OCI-LY7 (cell line): ENCODE measurements around the gene AGFG2. TPM values are rescaled to one million over a fixed set of nuclear protein-coding genes. Genes with fewer than 3 reads are reported as not detected.

ENCODE experiments used
- BruUV-seq: library from RNA; stranded (reverse); fragments of 400-500 nt; replicated peaks from 2 replicates; lab custom pipeline; 2021; lab: Mats Ljungman, UMichigan
- CTCF ChIA-PET: fragments of 300-600 bp; sonication (Branson Sonifier 250); formaldehyde crosslinking; loops from one replicate; lab custom pipeline; 2022; ENCODE audit warnings: antibody characterized with exemption; ENCODE audit not compliant: unreplicated experiment; lab: Charles Lee
- POLR2A ChIA-PET: fragments of 300-600 bp; sonication (Branson Sonifier 250); formaldehyde crosslinking; loops from one replicate; lab custom pipeline; 2022; ENCODE audit warnings: antibody characterized with exemption; lab: Charles Lee
- DNase-seq: peaks from one replicate; pipeline ENCODE4 v3.0.0-alpha.2; 2015; ENCODE audit warnings: low spot score
- H2AFZ ChIP-seq: fragments of 200-600 bp; sonication (generic), shearing (Covaris generic); 2 replicates; pipeline ENCODE4 v1.6.1; 2014; ENCODE audit warnings: mild to moderate bottlenecking, antibody characterized with exemption, low read length, moderate library complexity
- H3K27ac ChIP-seq: fragments of 200-600 bp; sonication (generic); 2 replicates; pipeline ENCODE4 v1.5.1; 2014; ENCODE audit warnings: mixed run types, low read depth, mild to moderate bottlenecking, moderate library complexity, low read length, inconsistent platforms; ENCODE audit not compliant: poor library complexity, severe bottlenecking
- H3K36me3 ChIP-seq: fragments of 200-600 bp; sonication (generic); 2 replicates; pipeline ENCODE4 v1.6.1; 2014; ENCODE audit warnings: mild to moderate bottlenecking, antibody characterized with exemption, low read length, moderate library complexity, mixed read lengths; ENCODE audit not compliant: insufficient read depth
- H3K4me1 ChIP-seq: fragments of 200-600 bp; sonication (generic); 2 replicates; pipeline ENCODE4 v1.5.1; 2014; ENCODE audit warnings: mild to moderate bottlenecking, low read length; ENCODE audit not compliant: insufficient read depth, poor library complexity, severe bottlenecking
- H3K4me2 ChIP-seq: fragments of 200-600 bp; sonication (generic); 2 replicates; pipeline ENCODE4 v1.6.1; 2014; ENCODE audit warnings: mild to moderate bottlenecking, low read length
- H3K4me3 ChIP-seq: fragments of 200-600 bp; sonication (generic); 2 replicates; pipeline ENCODE4 v1.5.1; 2014; ENCODE audit warnings: mild to moderate bottlenecking, low read depth, low read length; ENCODE audit not compliant: poor library complexity, severe bottlenecking
- H3K79me2 ChIP-seq: fragments of 200-600 bp; sonication (generic); 2 replicates; pipeline ENCODE4 v1.6.1; 2016; ENCODE audit warnings: low read depth, mild to moderate bottlenecking, low read length, moderate library complexity, mixed read lengths; ENCODE audit not compliant: insufficient read depth
- H3K9me2 ChIP-seq: fragments of 200-600 bp; sonication (generic); 2 replicates; pipeline ENCODE4 v1.6.1; 2016; ENCODE audit warnings: mild to moderate bottlenecking, low read length, mixed read lengths; ENCODE audit not compliant: insufficient read depth
- H3K9me3 ChIP-seq: fragments of 200-600 bp; sonication (generic); 2 replicates; pipeline ENCODE4 v1.6.1; 2014; ENCODE audit warnings: mild to moderate bottlenecking, mixed run types, low read length, mixed read lengths
- H4K20me1 ChIP-seq: fragments of 200-600 bp; sonication (generic); 2 replicates; pipeline ENCODE4 v1.6.1; 2014; ENCODE audit warnings: mild to moderate bottlenecking, antibody characterized with exemption, low read length, moderate library complexity, mixed read lengths; ENCODE audit not compliant: insufficient read depth
- CTCF ChIP-seq: fragments of 200-600 bp; sonication (generic); conservative IDR thresholded peaks from 2 replicates; pipeline ENCODE4 v1.5.1; 2014; ENCODE audit warnings: mild to moderate bottlenecking, antibody characterized with exemption, low read length, moderate library complexity, mixed read lengths
- EZH2phosphoT487 ChIP-seq: fragments of 200-600 bp; sonication (generic); IDR thresholded peaks from 2 replicates; pipeline ENCODE4 v1.6.1; 2018; ENCODE audit warnings: low read depth, borderline replicate concordance, mild to moderate bottlenecking, mixed run types, antibody characterized with exemption, low read length, moderate library complexity, mixed read lengths
- intact Hi-C: fragments of 100-400 bp; cut with micrococcal nuclease; formaldehyde crosslinking; loops from one replicate; pipeline ENCODE4 v1.10.0; 2022; ENCODE audit not compliant: unreplicated experiment
- total RNA-seq, 2 experiments: library from RNA; depleted of rRNA in 1 of 2; stranded (reverse); fragments of >200 nt in 1 of 2; shearing (Covaris generic) in 1 of 2; gene quantifications; 2 replicates each; pipeline ENCODE4 v1.2.3, GENCODE V29; 2014 to 2022

The AGFG2 gene
- total RNA-seq, 2 experiments from 2014 or later = 11.5 to 15.2 TPM

- Histone ChIP-seq H3K9me3 (no peaks in the 10 kb centered on the region), H3K4me2 (peak overlapping the region; percentile 65), H4K20me1 (no peaks in the 10 kb centered on the region), H3K4me1 (peaks cover 92% of the 10 kb centered on the region), H3K9me2 (no peaks in the 10 kb centered on the region), H3K27ac (peak overlapping the region; percentile 31), H3K4me3 (no peak overlapping the region), H2AFZ (no peak overlapping the region), H3K36me3 (peaks cover 8% of the 10 kb centered on the region; the same call in 1 of the 2 replicates), H3K79me2 (peaks cover 61% of the 10 kb centered on the region; the same call in 1 of the 2 replicates)
- DNase-seq = no peak
- BruUV-seq = no TSS peak
- TF ChIP-seq EZH2phosphoT487 (no peak), CTCF (no peak)
- intact Hi-C loops = no loop called here
- POLR2A ChIA-PET = interaction anchor here (0.5 to 2.0 kb wide), 5 partner anchors 8 to 68 kb away, joined by 3 to 9 read pairs (median 3); partner anchors contain the start of gene MOSPD3
- CTCF ChIA-PET = interaction anchor here (0.6 kb wide), 1 partner anchor 31 kb away, joined by 4 read pairs; no protein-coding TSS in a partner anchor
These were observed 5.4 kb downstream of the AGFG2 start for GRCh38 chr7:100544386-100544785.

GRCh38 chr7:100544967-100545359 is 6.0 kb downstream of the AGFG2 start:
- no peaks in the 10 kb centered on the region for H3K9me2 ChIP-seq
- intact Hi-C loops = no loop called here
- no peaks in the 10 kb centered on the region for H3K9me3 ChIP-seq
- H3K36me3 ChIP-seq = peaks cover 8% of the 10 kb centered on the region; the same call in 1 of the 2 replicates
- CTCF ChIA-PET = no interaction called here
- TF ChIP-seq CTCF (no peak), EZH2phosphoT487 (no peak)
- peak overlapping the region; percentile 77; the same call in 1 of the 2 replicates for H2AFZ ChIP-seq
- H3K79me2 ChIP-seq = peaks cover 58% of the 10 kb centered on the region; the same call in 1 of the 2 replicates
- DNase-seq = no peak
- no TSS peak for BruUV-seq
- peak overlapping the region; percentile 65 for H3K4me2 ChIP-seq
- POLR2A ChIA-PET = interaction anchor here (0.6 to 1.2 kb wide), 6 partner anchors 10 to 323 kb away, joined by 3 to 5 read pairs (median 3); partner anchors contain the start of genes FBXO24, LRCH4 and MOSPD3
- peak overlapping the region; percentile 46 for H3K27ac ChIP-seq
- peak overlapping the region; percentile 22 for H3K4me3 ChIP-seq
- no peaks in the 10 kb centered on the region for H4K20me1 ChIP-seq
- H3K4me1 ChIP-seq = peaks cover 95% of the 10 kb centered on the region
